Hepatocyte (in vitro differentiated cells): ENCODE results near the gene C22orf23. TPM values are rescaled to one million over a fixed set of nuclear protein-coding genes. Genes with fewer than 3 reads are reported as not detected.

ENCODE experiments used
- DNase-seq: peaks from one replicate; pipeline ENCODE4 v3.0.0-alpha.2; 2016; ENCODE audit warnings: low spot score
- H2AFZ ChIP-seq: fragments of 200-600 bp; sonication (generic); 2 replicates; pipeline ENCODE4 v1.6.0; 2016; ENCODE audit warnings: antibody characterized with exemption, mild to moderate bottlenecking
- H3K27ac ChIP-seq: fragments of 200-600 bp; sonication (generic); 2 replicates; pipeline ENCODE4 v1.5.1; 2016; ENCODE audit warnings: mild to moderate bottlenecking
- H3K27me3 ChIP-seq: fragments of 200-600 bp; sonication (generic); 2 replicates; pipeline ENCODE4 v1.6.1; 2016
- H3K36me3 ChIP-seq: fragments of 200-600 bp; sonication (generic); replicated peaks from 2 replicates; pipeline ENCODE4 v1.5.1; 2016; ENCODE audit warnings: low read depth; ENCODE audit not compliant: insufficient read depth
- H3K4me1 ChIP-seq: fragments of 200-600 bp; sonication (generic); 2 replicates; pipeline ENCODE4 v1.5.1; 2016; ENCODE audit warnings: mild to moderate bottlenecking, moderate library complexity; ENCODE audit not compliant: insufficient read depth
- H3K4me2 ChIP-seq: fragments of 200-600 bp; sonication (generic); 2 replicates; pipeline ENCODE4 v1.6.0; 2016
- H3K4me3 ChIP-seq: fragments of 200-600 bp; sonication (generic); 2 replicates; pipeline ENCODE4 v1.5.1; 2016; ENCODE audit warnings: mild to moderate bottlenecking
- H3K79me2 ChIP-seq: fragments of 200-600 bp; sonication (generic); 2 replicates; pipeline ENCODE4 v1.6.0; 2017; ENCODE audit warnings: mild to moderate bottlenecking
- H3K9me2 ChIP-seq: fragments of 200-600 bp; sonication (generic); replicated peaks from 2 replicates; pipeline ENCODE4 v1.6.0; 2017; ENCODE audit warnings: mild to moderate bottlenecking; ENCODE audit not compliant: insufficient read depth
- H3K9me3 ChIP-seq: fragments of 200-600 bp; sonication (generic); 2 replicates; pipeline ENCODE4 v1.5.1; 2016; ENCODE audit warnings: low read depth, mild to moderate bottlenecking
- H4K20me1 ChIP-seq: fragments of 200-600 bp; sonication (generic); 2 replicates; pipeline ENCODE4 v1.6.0; 2016; ENCODE audit warnings: mild to moderate bottlenecking; ENCODE audit not compliant: insufficient read depth, poor library complexity, severe bottlenecking
- EZH2 ChIP-seq: fragments of 200-600 bp; sonication (generic); IDR thresholded peaks from 2 replicates; pipeline ENCODE4 v1.6.1; 2016; ENCODE audit warnings: antibody characterized with exemption, mild to moderate bottlenecking, borderline replicate concordance
- EZH2phosphoT487 ChIP-seq: fragments of 200-600 bp; sonication (generic); IDR thresholded peaks from one replicate; pipeline ENCODE4 v1.6.1; 2018; ENCODE audit warnings: antibody characterized with exemption, mild to moderate bottlenecking, low read depth, moderate library complexity; ENCODE audit not compliant: unreplicated experiment, severe bottlenecking
- WGBS: methylation state at CpG from one replicate; pipeline ENCODE4 v1.1.6; 2016; ENCODE audit warnings: low lambda C conversion rate; ENCODE audit errors: missing lambda C conversion rate; 5-methylcytosine and 5-hydroxymethylcytosine counted together
- polyA plus RNA-seq: library from polyadenylated mRNA; unstranded; fragments of >200 nt; fragmentation: Nextera tagmentation; extraction: Ambion mirVana; gene quantifications from 2 replicates; pipeline ENCODE4 v1.2.1, GENCODE V29; 2016
- total RNA-seq: library from RNA; depleted of rRNA; stranded (reverse); fragments of >200 nt; gene quantifications from 2 replicates; pipeline ENCODE4 v1.2.3, GENCODE V29; 2014
- TF ChIP-seq, protein P1 (sequence below): fragments of 200-600 bp; sonication (generic); IDR thresholded peaks from 2 replicates; pipeline ENCODE4 v1.5.1; 2016; ENCODE audit warnings: antibody characterized with exemption, mild to moderate bottlenecking; ENCODE audit not compliant: poor library complexity

Gene C22orf23
- total and polyA plus RNA-seq, 2 experiments from 2014 or later: 0.29 to 0.30 TPM

DNA sequence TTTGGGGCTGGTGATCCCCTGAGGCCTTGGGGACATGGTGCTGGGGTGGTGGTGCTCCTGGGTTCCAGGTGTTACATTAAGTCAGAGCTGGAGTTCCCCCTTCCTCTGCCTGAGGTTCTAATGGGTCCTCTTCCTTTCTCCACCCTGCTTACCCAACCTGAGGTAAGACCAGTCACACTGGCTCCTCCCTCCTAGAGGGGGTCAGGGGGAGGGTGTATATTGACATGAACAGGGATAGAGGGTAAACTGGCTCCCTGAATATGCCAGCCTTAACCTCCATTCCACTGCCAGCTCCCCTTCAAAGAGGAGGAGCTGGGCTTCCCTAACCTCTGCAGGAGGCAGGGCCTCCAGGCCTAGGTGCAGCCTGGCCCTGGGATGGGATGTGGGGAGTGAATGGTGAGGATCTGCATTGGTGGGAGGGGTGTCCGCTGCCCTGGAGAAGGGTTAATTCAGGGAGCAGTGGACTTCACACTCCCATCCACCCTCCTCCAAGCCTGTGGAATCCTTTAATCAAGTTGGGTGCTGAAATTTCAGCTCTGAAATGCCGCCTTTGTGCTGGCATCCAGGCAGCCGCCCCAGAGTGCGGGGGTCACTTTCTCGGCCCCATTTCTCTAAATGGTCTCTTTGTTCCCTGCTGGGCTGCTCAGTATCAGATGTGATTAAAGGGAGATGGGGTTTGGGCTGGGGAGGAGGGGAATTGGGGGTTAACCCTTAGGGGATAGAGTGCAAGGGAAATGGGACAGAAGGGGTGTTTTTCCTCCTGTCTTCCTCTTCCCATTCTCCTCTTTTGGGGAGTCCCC, 15.3 kb upstream of the C22orf23 start:
- Histone ChIP-seq H4K20me1 (peaks cover 5% of the 10 kb centered on the region), H3K4me3 (no peak overlapping the region), H3K9me2 (no peaks in the 10 kb centered on the region), H3K27me3 (no peaks in the 10 kb centered on the region), H3K4me1 (no peaks in the 10 kb centered on the region), H3K79me2 (peaks cover 2% of the 10 kb centered on the region), H3K27ac (no peak overlapping the region), H2AFZ (no peak overlapping the region), H3K4me2 (no peak overlapping the region), H3K36me3 (no peaks in the 10 kb centered on the region), H3K9me3 (no peaks in the 10 kb centered on the region)
- no peak for DNase-seq
- WGBS: 95% methylated on average over 5 of the region's 5 CpGs
- TF ChIP-seq EZH2phosphoT487 (no peak), EZH2 (no peak)
- TF ChIP-seq, protein P1, sequence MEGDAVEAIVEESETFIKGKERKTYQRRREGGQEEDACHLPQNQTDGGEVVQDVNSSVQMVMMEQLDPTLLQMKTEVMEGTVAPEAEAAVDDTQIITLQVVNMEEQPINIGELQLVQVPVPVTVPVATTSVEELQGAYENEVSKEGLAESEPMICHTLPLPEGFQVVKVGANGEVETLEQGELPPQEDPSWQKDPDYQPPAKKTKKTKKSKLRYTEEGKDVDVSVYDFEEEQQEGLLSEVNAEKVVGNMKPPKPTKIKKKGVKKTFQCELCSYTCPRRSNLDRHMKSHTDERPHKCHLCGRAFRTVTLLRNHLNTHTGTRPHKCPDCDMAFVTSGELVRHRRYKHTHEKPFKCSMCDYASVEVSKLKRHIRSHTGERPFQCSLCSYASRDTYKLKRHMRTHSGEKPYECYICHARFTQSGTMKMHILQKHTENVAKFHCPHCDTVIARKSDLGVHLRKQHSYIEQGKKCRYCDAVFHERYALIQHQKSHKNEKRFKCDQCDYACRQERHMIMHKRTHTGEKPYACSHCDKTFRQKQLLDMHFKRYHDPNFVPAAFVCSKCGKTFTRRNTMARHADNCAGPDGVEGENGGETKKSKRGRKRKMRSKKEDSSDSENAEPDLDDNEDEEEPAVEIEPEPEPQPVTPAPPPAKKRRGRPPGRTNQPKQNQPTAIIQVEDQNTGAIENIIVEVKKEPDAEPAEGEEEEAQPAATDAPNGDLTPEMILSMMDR: no peak

DNA sequence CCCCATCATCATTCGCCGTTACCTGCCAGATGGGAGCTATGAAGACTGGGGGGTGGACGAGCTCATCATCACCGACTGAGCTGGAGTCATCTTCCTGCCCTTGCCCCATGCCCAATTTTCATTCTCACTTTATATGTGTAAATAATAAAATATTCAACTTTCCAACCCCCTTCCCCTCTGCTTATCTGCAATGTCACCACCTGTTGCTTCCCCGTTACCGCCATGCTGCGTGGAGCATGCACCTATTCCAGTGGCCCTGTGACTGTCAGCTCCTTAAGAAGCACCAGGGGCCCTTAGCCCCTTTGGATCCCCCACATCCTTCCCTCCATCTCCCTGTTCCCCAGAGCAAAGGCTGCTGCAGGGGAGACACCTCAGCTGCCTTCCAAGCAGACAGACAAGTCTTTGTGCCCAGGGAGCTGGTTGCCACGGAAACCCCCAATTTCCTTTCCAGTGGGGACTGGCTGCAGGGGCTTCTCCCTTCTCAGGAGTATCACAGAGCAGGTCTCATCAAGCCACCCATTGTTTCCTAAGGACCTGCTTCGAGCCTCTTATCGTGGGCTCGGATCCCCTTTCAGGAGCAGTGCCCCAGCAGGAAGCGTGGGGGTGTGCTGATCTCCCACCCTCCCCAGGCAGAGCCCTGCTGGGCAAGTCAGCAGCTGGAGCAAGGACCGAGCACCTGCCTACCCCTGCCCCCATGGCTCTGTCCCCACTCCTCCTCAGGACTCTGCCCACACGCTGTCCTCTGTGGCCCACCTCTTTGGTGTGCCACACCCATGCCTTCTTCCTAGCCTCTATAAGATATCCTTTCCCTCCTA, 14.4 kb upstream of the C22orf23 start:
- Histone ChIP-seq H3K9me2 (no peaks in the 10 kb centered on the region), H2AFZ (no peak overlapping the region), H3K4me3 (no peak overlapping the region), H3K4me2 (no peak overlapping the region), H3K36me3 (no peaks in the 10 kb centered on the region), H3K27ac (no peak overlapping the region), H3K4me1 (no peaks in the 10 kb centered on the region), H3K27me3 (no peaks in the 10 kb centered on the region), H4K20me1 (peaks cover 5% of the 10 kb centered on the region), H3K79me2 (peaks cover 2% of the 10 kb centered on the region), H3K9me3 (no peaks in the 10 kb centered on the region)
- TF ChIP-seq, protein P1: no peak
- no peak for TF ChIP-seq EZH2phosphoT487
- TF ChIP-seq EZH2: no peak
- DNase-seq: no peak
- 90% methylated on average over 14 of the region's 14 CpGs for WGBS

DNA sequence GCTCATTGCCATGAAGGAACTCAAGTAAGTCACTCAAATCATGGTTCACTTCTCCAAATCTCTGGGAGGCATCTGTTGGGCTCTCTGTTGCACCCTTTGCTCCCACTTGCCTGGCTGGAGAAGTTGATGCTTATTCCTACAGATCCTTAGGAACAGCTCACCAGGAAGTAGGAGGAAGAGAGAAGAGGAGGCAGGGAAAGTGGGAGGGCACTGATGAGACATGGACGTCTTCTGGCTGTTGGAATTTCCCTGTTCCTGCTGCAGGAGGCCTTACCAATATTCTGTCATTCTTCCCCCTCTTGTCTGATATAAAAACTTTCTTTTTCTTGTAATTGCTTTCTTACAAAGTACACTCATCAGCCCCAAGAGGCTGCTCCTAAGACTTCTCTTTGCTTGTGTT, 13.7 kb upstream of the C22orf23 start:
- DNase-seq: no peak
- Histone ChIP-seq H3K79me2 (peaks cover 2% of the 10 kb centered on the region), H3K4me3 (no peak overlapping the region), H3K4me2 (no peak overlapping the region), H3K4me1 (no peaks in the 10 kb centered on the region), H3K27me3 (no peaks in the 10 kb centered on the region), H3K27ac (no peak overlapping the region), H4K20me1 (peaks cover 5% of the 10 kb centered on the region), H2AFZ (no peak overlapping the region), H3K36me3 (no peaks in the 10 kb centered on the region), H3K9me2 (no peaks in the 10 kb centered on the region), H3K9me3 (no peaks in the 10 kb centered on the region)
- no peak for TF ChIP-seq EZH2
- TF ChIP-seq, protein P1: no peak
- TF ChIP-seq EZH2phosphoT487: no peak
- 67% methylated on average over 1 of the region's 1 CpG for WGBS
